NCI-H187 treated with DMSO at 0.1 percent for 48 hours (cell line): ENCODE results near the gene KCNJ16.

Experiments
- DNase-seq: peaks from one replicate; lab custom pipeline; 2025; lab: John Stamatoyannopoulos, UW

The KCNJ16 gene

GRCh38 chr17:70070305-70071027 is 4.6 kb upstream of the KCNJ16 start:
- DNase-seq = no peak

GRCh38 chr17:70071127-70071526 is 3.9 kb upstream of the KCNJ16 start:
- DNase-seq = no peak

- DNase-seq = no peak
Measured at GRCh38 chr17:70071620-70072019, 3.4 kb upstream of the KCNJ16 start.

- no peak for DNase-seq
Measured at GRCh38 chr17:70072546-70073309, 2.3 kb upstream of the KCNJ16 start.

- no peak for DNase-seq
Measured at GRCh38 chr17:70073310-70073709, 1.7 kb upstream of the KCNJ16 start.

GRCh38 chr17:70073799-70074198 is 1.2 kb upstream of the KCNJ16 start:
- no peak for DNase-seq

GRCh38 chr17:70074236-70074830 is 692 bp upstream of the KCNJ16 start:
- DNase-seq = no peak

- DNase-seq = no peak
Measured at GRCh38 chr17:70076189-70076588, 1.2 kb downstream of the KCNJ16 start.

GRCh38 chr17:70076831-70077230 is 1.8 kb downstream of the KCNJ16 start:
- DNase-seq = no peak

GRCh38 chr17:70078549-70078948 is 3.5 kb downstream of the KCNJ16 start:
- DNase-seq = no peak

- DNase-seq = no peak
Measured at GRCh38 chr17:70078994-70079531, 4.0 kb downstream of the KCNJ16 start.

GRCh38 chr17:70080541-70081347 is 5.7 kb downstream of the KCNJ16 start:
- DNase-seq = no peak

GRCh38 chr17:70081885-70082284 is 6.9 kb downstream of the KCNJ16 start:
- no peak for DNase-seq

- no peak for DNase-seq
Measured at GRCh38 chr17:70084476-70084875, 9.5 kb downstream of the KCNJ16 start.

- no peak for DNase-seq
Measured at GRCh38 chr17:70086516-70086915, 11.5 kb downstream of the KCNJ16 start.

- DNase-seq = no peak
Measured at GRCh38 chr17:70089513-70090148, 14.6 kb downstream of the KCNJ16 start.

- no peak for DNase-seq
Measured at GRCh38 chr17:70091005-70091568, 16.1 kb downstream of the KCNJ16 start.

GRCh38 chr17:70091696-70092095 is 16.7 kb downstream of the KCNJ16 start:
- no peak for DNase-seq

- DNase-seq = no peak
Measured at GRCh38 chr17:70093163-70093562, 18.1 kb downstream of the KCNJ16 start.

- DNase-seq = no peak
Measured at GRCh38 chr17:70095455-70095854, 20.4 kb downstream of the KCNJ16 start.

- no peak for DNase-seq
Measured at GRCh38 chr17:70096861-70097260, 21.8 kb downstream of the KCNJ16 start.
